Neural crest cell (in vitro differentiated cells): ENCODE results near the gene UBE2V1. TPM values are rescaled to one million over a fixed set of nuclear protein-coding genes. Genes with fewer than 3 reads are reported as not detected.

Source experiments
- DNase-seq: peaks from one replicate; pipeline ENCODE4 v3.0.0; 2021; ENCODE audit warnings: low read depth, mixed read lengths, low spot score
- H3K27ac Mint-ChIP-seq: one replicate; pipeline ENCODE4 v1.8.0; 2021; ENCODE audit warnings: mild to moderate bottlenecking, mixed read lengths; ENCODE audit not compliant: unreplicated experiment
- H3K27me3 Mint-ChIP-seq: 2 replicates; pipeline ENCODE4 v1.8.0; 2021; ENCODE audit warnings: low read depth, mild to moderate bottlenecking, mixed read lengths
- H3K36me3 Mint-ChIP-seq: 2 replicates; pipeline ENCODE4 v1.8.0; 2021; ENCODE audit warnings: low read depth, mild to moderate bottlenecking, mixed read lengths
- H3K4me1 Mint-ChIP-seq: 2 replicates; pipeline ENCODE4 v1.8.0; 2021; ENCODE audit warnings: mixed read lengths
- H3K4me3 Mint-ChIP-seq: one replicate; pipeline ENCODE4 v1.8.0; 2021; ENCODE audit warnings: mild to moderate bottlenecking, mixed read lengths
- H3K9me3 Mint-ChIP-seq: 2 replicates; pipeline ENCODE4 v1.8.0; 2021; ENCODE audit warnings: mixed read lengths
- CTCF ChIP-seq: fragments of 200-600 bp; sonication (generic); conservative IDR thresholded peaks from 2 replicates; pipeline ENCODE4 v1.5.0; 2021; ENCODE audit warnings: antibody characterized with exemption, mild to moderate bottlenecking
- total RNA-seq: library from RNA; stranded (reverse); gene quantifications from 2 replicates; pipeline ENCODE4 v1.2.1, GENCODE V29; 2021

UBE2V1 gene
- total RNA-seq, 1 donor from 2014 or later, result 147 TPM

GRCh38 chr20:50101887-50102286 is 11.1 kb downstream of the UBE2V1 start:
- H3K9me3 Mint-ChIP-seq, result no peaks in the 10 kb centered on the region
- no peaks in the 10 kb centered on the region for H3K36me3 Mint-ChIP-seq

GRCh38 chr20:50101281-50101680 is 11.7 kb downstream of the UBE2V1 start:
- Mint-ChIP-seq H3K4me3 (no peak overlapping the region), H3K4me1 (peaks cover 21% of the 10 kb centered on the region), H3K27me3 (no peaks in the 10 kb centered on the region), H3K36me3 (no peaks in the 10 kb centered on the region), H3K9me3 (no peaks in the 10 kb centered on the region), H3K27ac (no peak overlapping the region)
- no peak for TF ChIP-seq CTCF
- DNase-seq, result no peak

More at GRCh38 chr20:50101887-50102286, 11.1 kb downstream of the UBE2V1 start:
- H3K4me1 Mint-ChIP-seq, result peaks cover 23% of the 10 kb centered on the region
- no peak overlapping the region for H3K4me3 Mint-ChIP-seq
- no peak overlapping the region for H3K27ac Mint-ChIP-seq
- H3K27me3 Mint-ChIP-seq, result no peaks in the 10 kb centered on the region
- TF ChIP-seq CTCF, result no peak
- DNase-seq, result no peak

- H3K27ac Mint-ChIP-seq, result no peak overlapping the region
- TF ChIP-seq CTCF, result no peak
Measured at GRCh38 chr20:50100552-50100951, 12.4 kb downstream of the UBE2V1 start.

GRCh38 chr20:50099565-50099991 is 13.4 kb downstream of the UBE2V1 start:
- Mint-ChIP-seq H3K9me3 (no peaks in the 10 kb centered on the region), H3K27ac (no peak overlapping the region), H3K36me3 (peaks cover 2% of the 10 kb centered on the region), H3K27me3 (no peaks in the 10 kb centered on the region), H3K4me3 (no peak overlapping the region), H3K4me1 (peaks cover 21% of the 10 kb centered on the region)
- no peak for TF ChIP-seq CTCF
- DNase-seq, result no peak

More at GRCh38 chr20:50100552-50100951, 12.4 kb downstream of the UBE2V1 start:
- H3K4me1 Mint-ChIP-seq, result peaks cover 21% of the 10 kb centered on the region
- H3K9me3 Mint-ChIP-seq, result no peaks in the 10 kb centered on the region
- no peak for DNase-seq
- no peak overlapping the region for H3K4me3 Mint-ChIP-seq
- H3K27me3 Mint-ChIP-seq, result no peaks in the 10 kb centered on the region
- no peaks in the 10 kb centered on the region for H3K36me3 Mint-ChIP-seq

- DNase-seq, result no peak
- no peaks in the 10 kb centered on the region for H3K9me3 Mint-ChIP-seq
- H3K36me3 Mint-ChIP-seq, result peaks cover 2% of the 10 kb centered on the region
- H3K27ac Mint-ChIP-seq, result no peak overlapping the region
- H3K4me1 Mint-ChIP-seq, result peaks cover 21% of the 10 kb centered on the region
- no peak for TF ChIP-seq CTCF
- H3K27me3 Mint-ChIP-seq, result no peaks in the 10 kb centered on the region
- no peak overlapping the region for H3K4me3 Mint-ChIP-seq
Measured at GRCh38 chr20:50099113-50099512, 13.8 kb downstream of the UBE2V1 start.

GRCh38 chr20:50098259-50098658 is 14.7 kb downstream of the UBE2V1 start:
- no peak for TF ChIP-seq CTCF
- Mint-ChIP-seq H3K36me3 (peaks cover 2% of the 10 kb centered on the region), H3K9me3 (no peaks in the 10 kb centered on the region), H3K4me1 (peaks cover 21% of the 10 kb centered on the region), H3K27me3 (no peaks in the 10 kb centered on the region), H3K4me3 (no peak overlapping the region), H3K27ac (no peak overlapping the region)
- DNase-seq, result no peak
